HG03064 (cell line): ENCODE measurements around the gene RASAL2.

Source experiments
- ATAC-seq: cut with Tn5 transposase; IDR thresholded peaks from one replicate; pipeline ENCODE4 v1.9.1; 2021; ENCODE audit warnings: low read depth; ENCODE audit not compliant: unreplicated experiment

Gene RASAL2

GRCh38 chr1:178093951-178094738 lies at the start of gene RASAL2:
RASAL2 (plus strand) TSS chr1:178094104; CDS start chr1:178094493, 389 bp downstream.
- ATAC-seq = peak; percentile 45

- no peak for ATAC-seq
Measured at GRCh38 chr1:178046591-178047270, 47.2 kb upstream of the RASAL2 start.

GRCh38 chr1:178047403-178048093 lies 46.4 kb upstream of the RASAL2 start:
- no peak for ATAC-seq

- no peak for ATAC-seq
Measured at GRCh38 chr1:178048426-178048825, 45.5 kb upstream of the RASAL2 start.

- ATAC-seq = no peak
Measured at GRCh38 chr1:178048883-178049282, 45.0 kb upstream of the RASAL2 start.

- no peak for ATAC-seq
Measured at GRCh38 chr1:178050084-178050483, 43.8 kb upstream of the RASAL2 start.

GRCh38 chr1:178051071-178051470 lies 42.8 kb upstream of the RASAL2 start:
- ATAC-seq = no peak

GRCh38 chr1:178052650-178053461 lies 41.0 kb upstream of the RASAL2 start:
- no peak for ATAC-seq

GRCh38 chr1:178055093-178055492 lies 38.8 kb upstream of the RASAL2 start:
- no peak for ATAC-seq

- ATAC-seq = peak; percentile 82
Measured at GRCh38 chr1:178055779-178056471, 38.0 kb upstream of the RASAL2 start.

- no peak for ATAC-seq
Measured at GRCh38 chr1:178057141-178057765, 36.7 kb upstream of the RASAL2 start.

GRCh38 chr1:178057912-178058534 lies 35.9 kb upstream of the RASAL2 start:
- no peak for ATAC-seq

- no peak for ATAC-seq
Measured at GRCh38 chr1:178060789-178061556, 32.9 kb upstream of the RASAL2 start.

- ATAC-seq = no peak
Measured at GRCh38 chr1:178061620-178062019, 32.3 kb upstream of the RASAL2 start.

- ATAC-seq = no peak
Measured at GRCh38 chr1:178064191-178064821, 29.6 kb upstream of the RASAL2 start.

GRCh38 chr1:178065250-178065649 lies 28.7 kb upstream of the RASAL2 start:
- no peak for ATAC-seq

- peak; percentile 18 for ATAC-seq
Measured at GRCh38 chr1:178066296-178066907, 27.5 kb upstream of the RASAL2 start.
